22Rv1 (cell line): ENCODE data around the gene SLC35A2.

Source experiments
- CTCF ChIP-seq: fragments of 450-650 bp; IDR thresholded peaks from 2 replicates; pipeline ENCODE4 v1.5.1; 2017; ENCODE audit warnings: mild to moderate bottlenecking
- ZFX ChIP-seq: fragments of 450-650 bp; IDR thresholded peaks from 2 replicates; pipeline ENCODE4 v1.6.1; 2017; ENCODE audit warnings: antibody characterized with exemption, borderline replicate concordance

- no peak for TF ChIP-seq CTCF
- TF ChIP-seq ZFX = no peak
Measured at GRCh38 chrX:48927123-48927522, 15.7 kb upstream of the SLC35A2 start.
